ENCODE measurements around the gene HERC2. TPM values are rescaled to one million over a fixed set of nuclear protein-coding genes. Genes with fewer than 3 reads are reported as not detected.

HERC2 gene
- total and polyA plus RNA-seq, 2 of the 4 experiments (the other 2 are of a cell fraction), result 20.8 to 28.9 TPM

GRCh38 chr15:28184166-28184565, 137.8 kb downstream of the HERC2 start:
- ATAC-seq (ENCODE audit: low read depth), result peak; percentile 29; the same call in 1 of the 2 replicates
- Histone ChIP-seq H4K20me1 (ENCODE audit: insufficient read depth, low read length) (no peaks in the 10 kb centered on the region), H3K79me1 (ENCODE audit: low read depth in 1 of 2, low read length in 2 of 2) (no peaks in the 10 kb centered on the region; a peak in 1 of 4 replicates), H3K9ac (ENCODE audit: low read depth, low read length) (no peak overlapping the region), H3K9me3 (ENCODE audit: control insufficient read depth, insufficient read depth, low read length) (no peaks in the 10 kb centered on the region), H3K27me3 (ENCODE audit: control insufficient read depth, insufficient read depth, low read length) (no peaks in the 10 kb centered on the region), H3K4me2 (ENCODE audit: low read depth, low read length) (no peak overlapping the region), H3K23ac (ENCODE audit: low read depth, low read length) (no peak overlapping the region), H4K91ac (ENCODE audit: insufficient read depth, low read depth, low read length) (no peak overlapping the region), H2BK120ac (ENCODE audit: low read depth, low read length) (no peak overlapping the region), H2AK9ac (replicated peaks; ENCODE audit: low read depth, low read length, poor library complexity) (no peak overlapping the region), H3K36me3 (ENCODE audit: control insufficient read depth, insufficient read depth, low read length) (peaks cover 22% of the 10 kb centered on the region), H2AFZ (replicated peaks; ENCODE audit: low read length, poor library complexity) (no peak overlapping the region), H2BK15ac (ENCODE audit: low read depth, low read length) (no peak overlapping the region), H3K4me1 (ENCODE audit: control insufficient read depth, insufficient read depth, low read length) (no peaks in the 10 kb centered on the region), H3K9me1 (ENCODE audit: insufficient read depth, low read length) (peaks cover 4% of the 10 kb centered on the region), H3K27ac (ENCODE audit: insufficient read depth, low read length) (no peak overlapping the region), H2BK20ac (ENCODE audit: low read depth, low read length) (no peak overlapping the region), H2AK5ac (ENCODE audit: low read depth, low read length) (no peak overlapping the region), H4K5ac (ENCODE audit: low read depth, low read length) (no peak overlapping the region), H3K56ac (ENCODE audit: extremely low read depth, insufficient read depth, low read length) (no peak overlapping the region), H3K18ac (ENCODE audit: low read depth, low read length) (no peak overlapping the region), H3K14ac (replicated peaks; ENCODE audit: low read depth, low read length) (no peak overlapping the region), H3K4ac (ENCODE audit: low read depth, low read length) (no peak overlapping the region), H4K8ac (ENCODE audit: low read depth in 2 of 2, low read length in 2 of 2) (no peak overlapping the region), H3K4me3 (ENCODE audit: insufficient read depth, low read depth, low read length) (no peak overlapping the region), H2BK5ac (ENCODE audit: low read depth, low read length, poor library complexity, severe bottlenecking) (no peak overlapping the region)
- CTCF ChIA-PET, result no interaction called here
- WGBS, 2 experiments (ENCODE audit: extremely low coverage in 2 of 2, insufficient read length in 1 of 2), result no CpG with 5 or more reads among the region's 2 CpGs
- peak; percentile 28 for DNase-seq
- POLR2A ChIA-PET (ENCODE audit: unreplicated experiment), result no interaction called here
- no TSS peak for BruUV-seq (replicated peaks)
- intact Hi-C loops (cut with micrococcal nuclease) (no loop called here), dilution Hi-C loops (cut with HindIII; ENCODE audit: low sequenced_read_pairs, unreplicated experiment) (no loop called here), in situ Hi-C loops (cut with MboI; ENCODE audit: low sequenced_read_pairs) (no loop called here)
- TF ChIP-seq, protein P1, sequence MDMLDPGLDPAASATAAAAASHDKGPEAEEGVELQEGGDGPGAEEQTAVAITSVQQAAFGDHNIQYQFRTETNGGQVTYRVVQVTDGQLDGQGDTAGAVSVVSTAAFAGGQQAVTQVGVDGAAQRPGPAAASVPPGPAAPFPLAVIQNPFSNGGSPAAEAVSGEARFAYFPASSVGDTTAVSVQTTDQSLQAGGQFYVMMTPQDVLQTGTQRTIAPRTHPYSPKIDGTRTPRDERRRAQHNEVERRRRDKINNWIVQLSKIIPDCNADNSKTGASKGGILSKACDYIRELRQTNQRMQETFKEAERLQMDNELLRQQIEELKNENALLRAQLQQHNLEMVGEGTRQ (IDR thresholded peaks at IDR 0.05; ENCODE audit: low read depth, low read length), result no peak
- TF ChIP-seq MXI1 (IDR thresholded peaks at IDR 0.05; ENCODE audit: borderline replicate concordance, low read depth, low read length) (no peak), MAFK (IDR thresholded peaks at IDR 0.05; ENCODE audit: low read depth, low read length) (no peak), RFX5 (IDR thresholded peaks at IDR 0.05; ENCODE audit: low read depth, low read length) (no peak), SMC3 (IDR thresholded peaks at IDR 0.05; ENCODE audit: low read depth, low read length) (no peak), RAD21 (IDR thresholded peaks at IDR 0.05; ENCODE audit: low read length) (no peak), FOS (IDR thresholded peaks at IDR 0.05; ENCODE audit: low read depth, low read length) (no peak), MAZ (IDR thresholded peaks at IDR 0.05; ENCODE audit: borderline replicate concordance, low read depth, low read length) (no peak), BHLHE40 (IDR thresholded peaks at IDR 0.05; ENCODE audit: low read depth, low read length) (no peak), CTCF (conservative IDR thresholded peaks at IDR 0.05; ENCODE audit: low read depth, low read length) (no peak), NFE2L2 (IDR thresholded peaks at IDR 0.05; ENCODE audit: low read depth, low read length) (no peak), CEBPB (IDR thresholded peaks at IDR 0.05; ENCODE audit: low read depth, low read length) (no peak), POLR2A (IDR thresholded peaks at IDR 0.05; ENCODE audit: low read depth, low read length) (no peak), CHD1 (IDR thresholded peaks at IDR 0.05; ENCODE audit: low read depth, low read length) (no peak), ELK1 (IDR thresholded peaks at IDR 0.05; ENCODE audit: borderline replicate concordance, low read depth, low read length) (no peak), RCOR1 (IDR thresholded peaks at IDR 0.05; ENCODE audit: insufficient replicate concordance, low read length) (no peak)
